NOMO-1 treated with dmso at 0.1 percent for 144 hours (cell line): ENCODE measurements around the gene COL11A1.
"Not testable (repeated sequence)": the region's sequence is repeated elsewhere in the genome, so short reads cannot be mapped to it uniquely, and the experiment has no call there.

Source experiments
- DNase-seq: peaks from one replicate; lab custom pipeline; 2025; ENCODE audit not compliant: unreplicated experiment; lab: John Stamatoyannopoulos, UW

The COL11A1 gene

DNA sequence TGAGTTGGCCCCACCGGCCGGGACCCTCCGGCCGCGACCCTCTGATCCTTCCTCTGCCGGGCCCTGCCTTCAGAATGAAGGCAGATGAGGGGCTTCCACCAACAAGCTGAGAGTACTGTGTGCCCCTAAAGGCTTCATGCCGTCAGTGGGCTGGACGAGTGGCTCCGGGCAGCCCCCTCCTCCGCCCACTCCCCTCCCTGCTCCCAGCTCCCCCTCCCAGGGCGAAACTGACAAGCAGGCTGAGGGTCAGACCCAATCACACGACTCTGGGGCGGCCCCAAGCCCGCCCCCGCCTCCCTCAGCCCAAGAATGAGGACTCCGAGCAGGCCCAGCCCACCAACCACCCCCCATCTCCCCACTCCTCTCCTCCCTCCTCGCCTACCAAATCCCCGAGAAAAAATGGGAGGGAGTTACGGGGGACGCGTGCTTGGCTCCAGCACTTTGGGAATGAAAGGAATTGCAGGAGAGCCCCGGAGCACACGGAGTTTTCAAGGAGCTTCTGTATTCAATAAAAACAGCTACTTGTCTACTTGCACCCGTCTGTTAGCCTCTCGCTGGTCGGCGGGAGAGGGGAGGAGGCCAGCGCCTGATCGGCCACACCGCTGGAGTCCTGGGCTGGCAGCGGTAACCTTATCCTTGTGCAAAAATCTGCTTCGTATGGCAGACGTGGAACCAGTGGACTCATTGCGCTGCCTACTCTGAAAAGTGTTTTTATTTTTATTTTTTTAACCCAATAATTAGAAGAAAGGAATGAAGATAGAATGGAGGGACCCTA, at the start of gene COL11A1:
COL11A1 (minus strand) TSS at position 147 of the 775 bp plus-strand sequence. CDS start 344 bp downstream, outside the sequence.
- DNase-seq = no peak

DNA sequence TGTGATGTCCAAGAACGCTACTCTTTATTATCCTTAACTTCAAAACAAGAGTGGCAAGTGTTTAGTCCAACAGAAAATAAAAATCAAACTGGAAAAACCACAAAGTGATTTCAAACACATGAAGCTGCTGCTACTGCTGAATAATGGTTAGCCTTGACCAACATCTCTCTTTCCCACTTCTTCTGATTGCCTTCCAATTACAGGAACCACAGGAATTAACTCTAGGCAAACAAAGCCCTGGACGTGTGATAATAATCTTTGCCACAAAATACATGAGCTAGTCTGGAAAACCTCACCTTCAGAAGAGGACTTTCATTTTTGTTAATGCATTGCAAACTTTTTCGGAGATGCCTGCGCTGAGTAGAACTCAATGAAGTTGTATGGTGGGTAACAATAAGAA, 48.6 kb upstream of the COL11A1 start:
- DNase-seq = no peak

DNA sequence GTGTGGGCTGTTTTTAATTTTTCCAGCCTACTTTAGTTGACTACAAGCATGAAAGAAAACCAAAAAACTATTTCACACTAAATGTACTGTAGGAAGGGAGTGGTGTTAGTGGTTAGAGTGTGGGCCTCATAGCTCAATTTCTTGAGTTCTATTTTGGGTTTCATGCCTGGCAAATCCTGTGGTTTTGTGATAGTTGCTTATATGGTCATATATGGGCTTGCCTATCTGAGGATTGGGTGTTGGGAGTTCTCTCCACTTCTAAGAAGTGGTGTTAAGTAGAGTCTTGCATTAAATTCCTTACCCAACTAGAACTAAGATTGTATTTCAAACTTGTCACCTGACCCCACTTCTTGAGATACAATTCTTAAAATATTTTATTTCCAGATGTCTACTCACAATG, 37.8 kb upstream of the COL11A1 start:
- DNase-seq = no peak

DNA sequence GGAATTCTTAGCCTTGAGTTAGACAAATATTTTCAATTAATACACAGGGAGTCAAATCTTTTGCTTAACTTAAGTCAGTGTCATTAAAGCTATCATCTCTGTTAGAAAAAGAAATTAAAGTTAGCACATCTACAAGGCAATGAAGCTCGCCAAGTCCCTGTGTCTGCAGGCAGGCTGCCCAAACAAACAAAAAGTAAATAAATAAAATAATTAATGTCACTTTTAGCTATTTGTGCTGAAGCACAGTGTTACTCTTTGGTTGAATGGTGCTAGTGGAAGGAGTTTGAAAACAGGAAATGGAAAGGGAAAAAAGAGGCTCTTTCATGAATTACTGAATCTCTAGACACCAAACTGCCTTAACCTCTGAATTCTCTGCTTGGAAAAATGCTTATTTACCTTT, 37.1 kb upstream of the COL11A1 start:
- DNase-seq = no peak

DNA sequence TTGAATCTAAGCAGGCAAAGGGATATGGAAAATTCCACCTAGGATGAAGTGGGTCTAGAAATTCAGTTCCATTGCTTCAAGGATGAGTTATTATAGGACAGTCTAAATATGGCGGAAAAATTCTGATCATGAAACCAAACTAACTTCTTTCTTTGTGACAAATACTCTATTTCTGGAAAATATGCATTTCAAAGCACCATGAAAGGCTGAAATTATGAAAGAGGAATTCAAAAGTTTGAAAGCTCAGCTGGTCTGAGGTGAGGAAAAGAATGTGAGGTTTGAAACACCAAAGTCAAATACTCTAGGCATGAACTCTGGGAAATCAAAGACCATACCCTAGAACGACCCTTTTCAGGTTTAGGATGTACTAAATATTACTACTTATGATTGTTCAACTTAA, 36.4 kb upstream of the COL11A1 start:
- no peak for DNase-seq

DNA sequence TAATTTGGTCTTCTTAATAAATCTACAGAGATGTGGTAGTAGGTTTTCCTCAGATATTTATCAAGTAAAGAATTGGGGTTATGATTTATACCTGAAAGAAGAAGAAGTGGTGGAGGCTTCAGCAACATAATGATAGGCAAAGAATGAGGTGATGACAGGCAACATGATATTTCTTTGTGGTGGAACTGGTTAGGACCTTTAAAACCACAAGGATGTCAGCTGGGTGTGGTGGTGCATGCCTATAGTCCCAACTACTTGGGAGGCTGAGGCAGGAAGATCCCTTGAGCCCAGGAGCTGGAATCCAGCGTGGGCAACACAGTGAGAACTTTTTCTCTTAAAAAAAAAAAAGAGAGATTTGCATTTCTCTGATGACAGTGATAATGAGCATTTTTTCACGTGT, 34.1 kb upstream of the COL11A1 start:
- DNase-seq = no peak

DNA sequence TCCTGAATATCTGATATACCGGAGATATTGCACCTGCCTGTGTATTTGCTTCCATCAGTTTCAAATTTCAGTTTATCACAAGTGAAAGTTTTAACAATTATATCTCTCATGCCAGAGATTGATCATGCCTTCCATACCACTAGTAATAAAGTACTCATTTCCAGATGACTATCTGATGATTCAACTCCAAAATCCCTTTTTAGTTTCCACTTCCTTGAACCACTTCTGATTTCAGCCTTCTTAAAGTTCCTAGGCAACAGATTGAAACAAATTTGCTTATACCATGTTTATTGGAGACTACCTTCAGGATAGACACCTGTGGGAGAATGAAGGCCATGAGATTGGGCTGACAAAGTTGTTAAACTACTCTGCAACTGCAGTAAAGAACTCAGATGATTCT, 21.5 kb upstream of the COL11A1 start:
- DNase-seq = no peak

DNA sequence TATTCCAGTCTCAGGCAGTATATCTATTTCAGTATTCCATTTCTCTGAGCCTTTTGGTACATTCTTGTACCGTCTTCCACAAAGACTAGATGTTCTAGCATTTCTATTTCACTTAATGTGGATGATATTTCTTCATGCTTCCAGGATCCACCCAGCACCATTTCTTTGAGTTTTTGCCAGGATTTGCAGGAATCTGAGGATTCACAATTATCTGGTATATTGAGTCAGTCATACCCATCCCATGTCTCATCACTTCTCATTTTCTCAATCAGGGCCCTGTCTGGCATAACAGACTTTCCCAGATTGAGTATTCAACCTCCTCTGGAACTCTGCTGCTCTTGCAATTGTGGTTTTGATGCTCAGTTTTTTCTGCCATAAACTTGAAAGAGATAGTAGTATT, 20.9 kb upstream of the COL11A1 start:
- no peak for DNase-seq

DNA sequence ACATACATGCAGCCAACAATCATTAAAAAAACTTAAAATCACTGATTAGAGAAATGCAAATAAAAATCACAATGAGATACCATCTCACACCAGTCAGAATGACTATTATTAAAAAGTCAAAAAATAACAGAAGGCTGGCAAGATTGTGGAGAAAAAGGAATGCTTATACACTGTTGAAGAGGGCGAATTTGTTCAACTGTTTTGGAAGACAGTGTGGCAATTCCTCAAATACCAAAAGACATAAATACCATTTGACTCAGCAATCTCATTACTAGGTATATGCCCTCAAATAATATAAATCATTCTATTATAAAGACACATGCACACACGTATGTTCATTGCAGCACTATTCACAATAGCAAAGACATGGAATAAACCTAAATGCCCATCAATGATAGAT, 19.9 kb upstream of the COL11A1 start:
- not testable (repeated sequence) for DNase-seq

DNA sequence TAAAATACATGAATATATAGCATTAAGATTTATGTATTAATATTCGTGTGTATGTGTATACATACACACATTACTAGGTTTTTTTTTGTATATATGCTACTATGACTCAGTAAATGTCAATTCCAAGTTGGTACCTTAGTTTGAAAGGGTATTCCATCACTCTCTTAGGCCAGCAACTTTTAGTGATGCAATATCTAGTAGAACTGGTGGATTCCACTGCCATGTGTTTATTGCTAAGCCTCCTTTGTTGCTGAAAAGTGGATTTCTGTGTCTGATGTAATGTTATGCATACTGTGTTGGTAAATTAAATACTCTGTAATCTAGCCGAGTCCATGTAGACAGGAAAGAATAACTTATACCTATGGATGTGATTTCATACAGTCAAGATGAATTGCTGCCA, 16.9 kb upstream of the COL11A1 start:
- DNase-seq = no peak

DNA sequence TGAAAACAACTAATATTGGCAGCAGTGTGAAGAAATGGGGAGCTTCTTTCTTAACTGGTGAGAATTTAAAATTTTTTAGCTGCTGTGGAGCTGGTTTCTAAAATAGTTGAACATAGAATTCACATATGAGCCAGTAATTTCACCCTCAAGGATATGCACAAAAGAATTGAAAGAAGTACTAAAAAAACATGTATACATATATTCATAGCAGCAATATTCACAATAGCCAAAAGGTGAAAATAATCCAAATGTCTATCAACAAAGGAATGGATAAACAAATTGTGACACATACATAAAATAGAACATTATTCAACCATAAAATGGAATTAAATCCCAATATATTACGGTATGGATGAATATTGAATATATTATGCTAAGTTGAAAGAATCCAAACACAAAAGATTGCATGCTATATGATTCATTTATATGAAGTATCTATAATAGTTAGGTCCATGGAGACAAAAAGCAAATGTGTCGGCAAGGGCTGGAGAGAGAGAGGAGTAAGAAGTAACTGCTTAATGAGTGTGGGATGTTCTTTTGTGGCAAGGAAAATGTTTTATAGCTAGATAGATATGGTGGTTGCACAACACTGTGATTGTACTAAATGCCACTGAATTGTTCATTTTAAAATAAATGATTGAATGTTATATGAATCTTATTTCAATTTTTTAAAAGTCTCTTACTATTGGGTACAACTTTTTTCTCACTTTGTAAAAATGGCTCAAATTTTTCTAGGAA, 14.8 kb upstream of the COL11A1 start:
- DNase-seq = no peak

DNA sequence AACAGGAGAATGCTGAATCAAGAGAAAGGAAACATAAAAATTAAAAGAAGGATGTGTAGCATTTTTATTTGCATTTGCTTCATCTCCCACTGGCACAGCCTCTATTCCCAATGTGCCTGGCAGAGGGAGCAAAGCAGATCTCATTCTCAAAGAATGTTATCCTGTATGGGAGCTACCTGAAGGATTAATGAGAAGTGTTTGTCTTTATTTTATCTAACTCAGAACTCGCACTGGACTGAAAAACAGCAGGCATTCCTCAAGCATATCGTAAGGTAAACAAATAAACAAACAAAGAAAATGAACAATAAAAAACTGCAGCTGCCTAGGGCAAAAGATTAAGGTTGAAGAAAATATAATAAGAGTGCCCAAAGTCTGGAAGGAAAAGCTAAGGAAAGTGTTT, 12.7 kb upstream of the COL11A1 start:
- no peak for DNase-seq

DNA sequence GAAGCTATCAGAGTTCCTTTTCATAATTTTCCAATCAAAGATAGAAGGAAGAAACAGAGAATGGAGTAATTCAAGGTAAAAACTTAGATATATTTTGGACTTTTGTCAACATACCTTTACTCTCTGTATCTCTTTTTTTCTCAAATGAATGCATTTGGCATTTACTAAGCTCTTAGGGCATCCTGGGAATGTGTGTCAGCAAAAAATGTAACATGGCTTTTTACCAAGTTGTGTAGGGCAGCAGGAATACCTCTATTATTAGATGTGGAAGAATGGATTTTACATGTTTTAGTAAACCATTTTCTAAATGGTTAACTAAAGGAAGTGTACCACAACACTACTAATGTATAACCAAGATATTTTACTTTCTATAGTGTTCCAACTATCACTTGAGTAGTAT, 4.2 kb upstream of the COL11A1 start:
- DNase-seq = no peak

DNA sequence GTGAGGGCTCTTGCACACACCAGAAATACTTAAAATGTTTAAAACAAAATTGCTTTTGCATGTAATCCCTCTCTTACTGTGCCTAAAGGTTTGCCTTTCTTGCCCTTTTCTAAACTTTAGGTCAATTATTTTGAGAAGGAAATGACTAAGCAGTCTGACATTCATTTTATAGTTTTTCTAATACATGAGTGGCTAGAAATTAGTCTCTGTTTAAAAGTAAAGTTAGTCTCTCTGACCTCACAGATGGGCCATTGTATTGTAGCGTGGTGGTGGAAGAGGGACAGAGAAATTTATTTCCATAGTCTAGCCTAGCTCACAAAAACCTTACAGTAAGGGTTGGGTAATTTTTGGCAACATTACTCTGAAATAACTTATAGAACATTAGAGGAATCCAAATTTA, 3.6 kb upstream of the COL11A1 start:
- no peak for DNase-seq

DNA sequence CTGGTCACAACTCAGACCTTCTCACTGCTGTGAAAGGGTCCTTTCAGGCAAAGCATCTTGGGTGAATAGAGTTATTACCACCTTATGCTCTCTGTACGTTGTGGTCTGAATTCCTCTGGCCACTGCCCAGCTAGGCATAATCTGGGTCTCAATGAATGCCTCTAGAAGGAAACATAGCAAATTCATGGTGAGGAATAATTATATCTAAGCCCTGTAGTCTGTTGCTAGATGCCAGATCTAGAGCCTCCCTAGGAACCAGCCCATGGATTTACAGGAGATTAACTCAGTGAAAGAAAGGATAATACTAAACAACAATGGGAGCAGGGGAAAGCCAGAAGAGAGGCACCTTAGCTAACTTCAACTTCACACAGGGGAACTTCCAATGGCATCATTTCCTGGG, 2.4 kb upstream of the COL11A1 start:
- DNase-seq = no peak

DNA sequence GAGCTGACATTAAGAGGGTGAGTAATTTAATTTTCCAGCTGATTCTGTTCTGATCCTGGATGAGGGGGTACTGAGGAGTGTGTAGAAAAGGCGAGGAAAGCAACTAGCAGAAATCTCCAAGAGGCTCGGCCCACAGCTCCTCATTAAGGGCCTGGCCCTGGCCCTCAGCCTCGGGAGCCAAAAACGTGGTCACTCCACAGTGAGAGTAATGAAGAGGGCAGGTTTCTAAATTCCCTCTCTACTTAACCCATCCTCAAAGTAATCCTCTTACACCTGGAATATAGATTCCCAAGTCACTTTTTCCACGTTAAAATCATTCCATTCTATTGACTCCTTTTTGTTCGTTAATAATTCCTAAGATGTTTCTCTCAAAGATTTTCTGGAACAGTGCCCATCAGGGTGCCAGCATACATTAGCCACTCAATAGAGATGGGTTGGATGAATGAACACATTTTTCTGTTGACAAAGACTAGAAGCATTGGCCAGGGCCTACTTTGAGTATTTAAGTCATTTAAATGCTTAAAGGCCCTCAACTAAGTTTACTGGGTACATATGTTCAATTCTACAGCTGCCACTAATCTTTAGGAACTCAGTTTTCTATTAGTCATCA, 1.1 kb upstream of the COL11A1 start:
- DNase-seq = no peak

DNA sequence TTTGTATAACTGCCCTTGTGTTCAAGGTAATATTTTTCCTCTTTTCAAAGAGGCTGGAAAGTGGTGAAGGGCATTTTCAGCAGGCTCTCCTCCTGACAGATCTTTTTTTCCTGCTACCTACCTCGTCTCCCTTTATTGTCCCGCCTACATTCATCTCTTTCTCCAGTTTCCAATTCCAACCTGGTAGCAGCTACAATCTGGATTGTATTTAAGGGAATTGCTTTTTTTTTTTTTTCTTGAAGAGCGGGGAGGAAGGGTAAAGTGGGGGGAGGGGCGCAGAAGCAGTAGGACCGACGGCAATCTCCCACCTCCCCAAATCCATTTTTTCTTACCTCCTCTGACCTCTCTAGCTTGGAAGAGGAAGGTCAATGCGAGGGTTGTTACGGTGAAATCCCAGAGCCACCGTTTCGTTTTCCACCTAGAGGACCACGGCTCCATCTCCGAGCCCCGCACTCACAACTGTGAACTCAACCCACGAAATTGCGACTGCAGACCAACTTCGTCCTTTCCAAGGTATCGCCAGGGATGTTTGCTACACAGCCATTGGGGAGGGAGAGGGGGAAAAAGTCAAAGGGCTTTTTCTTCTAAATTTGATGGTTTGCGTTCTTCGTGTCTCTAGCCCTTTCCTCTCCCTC, 464 bp downstream of the COL11A1 start:
- no peak for DNase-seq

DNA sequence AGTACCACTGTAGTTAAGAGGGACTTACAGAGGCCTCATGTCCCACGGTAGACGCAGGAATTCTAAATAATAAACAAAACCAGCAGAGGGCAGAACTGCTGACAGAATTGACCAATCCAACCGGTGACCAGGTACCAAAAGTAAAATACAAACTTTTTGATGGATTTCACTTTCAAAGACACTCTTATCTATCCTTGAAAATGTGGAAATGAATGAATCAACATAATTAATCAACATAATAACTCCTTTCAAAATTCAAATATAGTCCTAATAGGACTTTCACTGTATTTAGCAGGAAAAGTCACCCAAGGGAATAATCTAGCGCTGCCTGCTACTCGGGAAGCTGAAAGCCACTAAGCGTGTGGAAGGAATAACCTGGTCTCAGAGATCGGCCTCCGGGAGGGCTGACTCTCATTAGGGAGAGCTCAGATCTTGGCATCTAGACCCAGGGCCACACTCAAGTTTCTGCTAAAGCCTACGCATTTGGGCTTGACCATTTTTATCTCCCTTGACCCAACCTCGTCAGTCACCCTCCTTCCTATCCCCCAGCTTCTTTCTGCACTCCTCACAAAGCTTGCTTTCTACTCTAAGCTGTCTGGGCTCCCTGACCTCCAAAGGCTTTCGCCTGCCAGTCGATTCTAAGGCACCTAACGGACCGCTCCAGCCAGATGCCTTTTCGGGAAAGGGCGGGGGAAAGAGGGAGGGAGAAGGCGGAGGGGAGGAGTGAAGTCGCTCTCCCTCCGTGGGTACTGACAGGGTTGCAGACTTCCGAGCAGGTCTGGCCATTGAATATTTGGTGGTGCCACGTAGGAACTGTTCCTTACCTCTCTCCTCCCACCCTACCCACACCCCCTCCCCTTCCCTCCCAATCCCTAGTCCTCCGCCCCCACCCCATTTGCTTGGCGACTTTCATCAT, 1.6 kb downstream of the COL11A1 start:
- no peak for DNase-seq

DNA sequence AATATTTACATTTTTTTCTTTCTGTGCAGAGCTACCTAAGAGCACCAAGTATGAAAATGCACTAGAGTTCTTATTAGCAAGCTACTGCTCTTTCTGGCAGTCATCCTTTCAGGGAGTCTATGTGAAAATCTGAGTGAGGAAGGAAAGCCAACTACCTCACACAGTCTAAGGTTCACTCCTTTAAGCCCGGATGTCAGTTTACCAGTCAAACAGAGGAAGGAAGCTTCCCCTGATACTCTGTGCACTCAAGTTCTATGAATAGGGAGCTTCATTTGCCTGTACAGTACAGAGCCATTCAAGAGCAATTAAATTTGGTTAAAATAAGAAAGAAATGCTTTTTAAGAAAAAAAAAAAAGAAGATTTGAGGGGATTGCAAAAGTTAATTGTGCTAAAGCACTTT, 6.9 kb downstream of the COL11A1 start:
- no peak for DNase-seq

DNA sequence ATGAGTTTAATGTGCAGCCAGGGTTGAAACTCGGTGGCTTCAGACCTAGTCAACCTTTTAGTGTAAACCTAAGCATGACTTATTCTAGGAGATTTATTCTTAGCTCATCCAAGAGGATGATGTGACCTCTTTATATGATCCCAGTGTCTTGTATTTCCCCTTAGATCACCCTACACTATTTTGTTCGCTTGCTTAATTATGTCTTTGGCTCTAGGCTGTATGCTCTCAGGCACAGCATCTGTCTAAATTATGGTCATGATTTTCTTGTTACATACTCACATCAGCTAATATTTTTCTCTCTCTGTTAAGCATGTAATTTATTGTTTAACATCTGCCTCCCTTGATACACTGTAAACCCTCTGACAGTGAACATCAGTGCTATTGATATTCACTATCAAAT, 19.1 kb downstream of the COL11A1 start:
- DNase-seq = no peak

DNA sequence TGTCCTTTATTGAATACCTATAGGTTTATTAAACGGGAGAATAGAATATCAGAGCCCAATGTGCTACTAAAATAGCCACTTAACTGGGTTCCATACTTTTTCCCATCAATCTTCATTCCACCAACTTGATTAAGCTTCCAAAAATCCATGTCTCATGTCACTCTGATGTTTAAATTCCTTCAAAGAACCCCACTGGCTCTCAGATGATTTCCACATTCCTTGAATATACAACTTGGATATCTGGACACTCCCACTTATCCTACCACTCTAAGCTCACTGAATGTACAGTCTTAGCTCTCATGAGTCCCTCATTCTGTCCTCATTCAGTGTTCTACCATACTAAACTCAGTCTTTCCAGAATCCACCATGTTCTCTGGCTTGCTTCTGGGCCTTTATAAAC, 21.1 kb downstream of the COL11A1 start:
- DNase-seq = no peak
